ENCODE measurements around the gene GRIA3. TPM values are rescaled to one million over a fixed set of nuclear protein-coding genes. Genes with fewer than 3 reads are reported as not detected.

The GRIA3 gene
- total RNA-seq, 1 donor from 2014 or later: 18.6 TPM

- Mint-ChIP-seq H3K27me3 (ENCODE audit: low read depth, unreplicated experiment) (no peaks in the 10 kb centered on the region), H3K4me1 (ENCODE audit: low read depth, unreplicated experiment) (no peaks in the 10 kb centered on the region), H3K27ac (ENCODE audit: unreplicated experiment) (no peak overlapping the region), H3K36me3 (ENCODE audit: low read depth, unreplicated experiment) (peaks cover 4% of the 10 kb centered on the region), H3K4me3 (ENCODE audit: unreplicated experiment) (no peak overlapping the region), H3K9me3 (ENCODE audit: unreplicated experiment) (no peaks in the 10 kb centered on the region)
- Histone ChIP-seq H3K4me1 (ENCODE audit: insufficient read depth, low read length) (no peaks in the 10 kb centered on the region), H3K4me3 (ENCODE audit: insufficient read depth, low read depth, low read length) (no peak overlapping the region), H3K79me2 (ENCODE audit: insufficient read depth, low read length) (no peaks in the 10 kb centered on the region), H3K27me3 (ENCODE audit: insufficient read depth, low read length) (no peaks in the 10 kb centered on the region), H4K20me1 (ENCODE audit: insufficient read depth, low read length) (no peaks in the 10 kb centered on the region), H2AFZ (ENCODE audit: low read depth, low read length) (no peak overlapping the region), H3K27ac (ENCODE audit: low read depth, low read length) (no peak overlapping the region), H3K9ac (ENCODE audit: low read length) (no peak overlapping the region), H3K36me3 (ENCODE audit: insufficient read depth, low read length) (no peaks in the 10 kb centered on the region), H3K9me3 (ENCODE audit: insufficient read depth, low read depth, low read length) (no peaks in the 10 kb centered on the region), H3K4me2 (ENCODE audit: low read length) (no peak overlapping the region)
- DNase-seq (ENCODE audit: low read depth): peak; percentile 49
- no peak for FAIRE-seq
- TF ChIP-seq CTCF (IDR thresholded peaks at IDR 0.05; ENCODE audit: insufficient read depth, low read depth, low read length) (no peak), EZH2 (IDR thresholded peaks at IDR 0.05; ENCODE audit: insufficient read depth, low read length) (no peak)
Observed at GRCh38 chrX:123308658-123309057, 124.6 kb downstream of the GRIA3 start.

GRCh38 chrX:123310112-123310511, 126.0 kb downstream of the GRIA3 start:
- no peaks in the 10 kb centered on the region for H3K9me3 ChIP-seq (ENCODE audit: insufficient read depth, low read depth, low read length)
- Mint-ChIP-seq H3K4me3 (ENCODE audit: unreplicated experiment) (no peak overlapping the region), H3K36me3 (ENCODE audit: low read depth, unreplicated experiment) (peaks cover 6% of the 10 kb centered on the region), H3K4me1 (ENCODE audit: low read depth, unreplicated experiment) (no peaks in the 10 kb centered on the region), H3K27ac (ENCODE audit: unreplicated experiment) (no peak overlapping the region), H3K9me3 (ENCODE audit: unreplicated experiment) (no peaks in the 10 kb centered on the region), H3K27me3 (ENCODE audit: low read depth, unreplicated experiment) (no peaks in the 10 kb centered on the region)
- DNase-seq (ENCODE audit: low read depth) (no peak), FAIRE-seq (no peak)
- H3K36me3 ChIP-seq (ENCODE audit: insufficient read depth, low read length): no peaks in the 10 kb centered on the region
- no peak overlapping the region for H3K27ac ChIP-seq (ENCODE audit: low read depth, low read length)
- H3K4me1 ChIP-seq (ENCODE audit: insufficient read depth, low read length): no peaks in the 10 kb centered on the region
- H3K4me2 ChIP-seq (ENCODE audit: low read length): no peak overlapping the region
- TF ChIP-seq CTCF (IDR thresholded peaks at IDR 0.05; ENCODE audit: insufficient read depth, low read depth, low read length) (no peak), EZH2 (IDR thresholded peaks at IDR 0.05; ENCODE audit: insufficient read depth, low read length) (no peak)
- H3K4me3 ChIP-seq (ENCODE audit: insufficient read depth, low read depth, low read length): no peak overlapping the region
- H3K27me3 ChIP-seq (ENCODE audit: insufficient read depth, low read length): no peaks in the 10 kb centered on the region
- H4K20me1 ChIP-seq (ENCODE audit: insufficient read depth, low read length): no peaks in the 10 kb centered on the region
- no peak overlapping the region for H2AFZ ChIP-seq (ENCODE audit: low read depth, low read length)
- H3K79me2 ChIP-seq (ENCODE audit: insufficient read depth, low read length): no peaks in the 10 kb centered on the region
- H3K9ac ChIP-seq (ENCODE audit: low read length): no peak overlapping the region

- H3K4me1 Mint-ChIP-seq (ENCODE audit: low read depth, unreplicated experiment): no peaks in the 10 kb centered on the region
- H3K27me3 ChIP-seq (ENCODE audit: insufficient read depth, low read length): no peaks in the 10 kb centered on the region
- H3K79me2 ChIP-seq (ENCODE audit: insufficient read depth, low read length): no peaks in the 10 kb centered on the region
- no peak overlapping the region for H3K9ac ChIP-seq (ENCODE audit: low read length)
- no peak overlapping the region for H3K4me2 ChIP-seq (ENCODE audit: low read length)
- no peaks in the 10 kb centered on the region for H3K4me1 ChIP-seq (ENCODE audit: insufficient read depth, low read length)
- H3K9me3 ChIP-seq (ENCODE audit: insufficient read depth, low read depth, low read length): no peaks in the 10 kb centered on the region
- no peak overlapping the region for H3K4me3 Mint-ChIP-seq (ENCODE audit: unreplicated experiment)
- no peak for DNase-seq (ENCODE audit: low read depth)
- no peaks in the 10 kb centered on the region for H3K9me3 Mint-ChIP-seq (ENCODE audit: unreplicated experiment)
- no peak overlapping the region for H2AFZ ChIP-seq (ENCODE audit: low read depth, low read length)
- no peaks in the 10 kb centered on the region for H3K27me3 Mint-ChIP-seq (ENCODE audit: low read depth, unreplicated experiment)
- H3K4me3 ChIP-seq (ENCODE audit: insufficient read depth, low read depth, low read length): no peak overlapping the region
- H3K36me3 ChIP-seq (ENCODE audit: insufficient read depth, low read length): no peaks in the 10 kb centered on the region
- FAIRE-seq: peak; percentile 86
- H3K27ac Mint-ChIP-seq (ENCODE audit: unreplicated experiment): no peak overlapping the region
- H3K36me3 Mint-ChIP-seq (ENCODE audit: low read depth, unreplicated experiment): peaks cover 6% of the 10 kb centered on the region
- no peaks in the 10 kb centered on the region for H4K20me1 ChIP-seq (ENCODE audit: insufficient read depth, low read length)
- H3K27ac ChIP-seq (ENCODE audit: low read depth, low read length): no peak overlapping the region
- TF ChIP-seq CTCF (IDR thresholded peaks at IDR 0.05; ENCODE audit: insufficient read depth, low read depth, low read length) (no peak), EZH2 (IDR thresholded peaks at IDR 0.05; ENCODE audit: insufficient read depth, low read length) (no peak)
Observed at GRCh38 chrX:123311486-123311885, 127.4 kb downstream of the GRIA3 start.
